DOHH2 (cell line): ENCODE measurements around the gene NOP16.

Source experiments
- H3F3A ChIP-seq: fragments of 200-600 bp; sonication (generic), shearing (Covaris generic); 2 replicates; pipeline ENCODE4 v1.6.0; 2016; ENCODE audit warnings: antibody characterized with exemption, mild to moderate bottlenecking; ENCODE audit not compliant: control insufficient read depth, insufficient read depth
- H3K27ac ChIP-seq: fragments of 200-600 bp; sonication (generic); 2 replicates; pipeline ENCODE4 v1.5.1; 2014; ENCODE audit warnings: low read depth, mild to moderate bottlenecking, low read length, moderate library complexity
- H3K27me3 ChIP-seq: fragments of 200-600 bp; sonication (generic); 2 replicates; pipeline ENCODE4 v1.6.1; 2014; ENCODE audit warnings: mild to moderate bottlenecking, low read length, mixed read lengths; ENCODE audit not compliant: control insufficient read depth
- H3K36me3 ChIP-seq: fragments of 200-600 bp; sonication (generic); 2 replicates; pipeline ENCODE4 v1.6.1; 2014; ENCODE audit warnings: mild to moderate bottlenecking, low read length, moderate library complexity, mixed read lengths; ENCODE audit not compliant: control insufficient read depth
- H3K4me1 ChIP-seq: fragments of 200-600 bp; sonication (generic); 2 replicates; pipeline ENCODE4 v1.6.1; 2014; ENCODE audit warnings: mild to moderate bottlenecking, low read length, mixed read lengths; ENCODE audit not compliant: control insufficient read depth
- H3K4me2 ChIP-seq: fragments of 200-600 bp; sonication (generic); 2 replicates; pipeline ENCODE4 v1.6.0; 2014; ENCODE audit warnings: mild to moderate bottlenecking, low read length, moderate library complexity
- H3K4me3 ChIP-seq: fragments of 200-600 bp; sonication (generic); 2 replicates; pipeline ENCODE4 v1.5.1; 2014; ENCODE audit warnings: mild to moderate bottlenecking, low read length, mixed read lengths
- H3K79me2 ChIP-seq: fragments of 200-600 bp; sonication (generic); 2 replicates; pipeline ENCODE4 v1.6.1; 2014; ENCODE audit warnings: mild to moderate bottlenecking, low read length, mixed read lengths; ENCODE audit not compliant: control insufficient read depth
- H3K9me2 ChIP-seq: fragments of 200-600 bp; sonication (generic); replicated peaks from 2 replicates; pipeline ENCODE4 v1.6.1; 2014; ENCODE audit warnings: mild to moderate bottlenecking, low read length, mixed read lengths; ENCODE audit not compliant: control insufficient read depth
- H3K9me3 ChIP-seq: fragments of 200-600 bp; sonication (generic); 2 replicates; pipeline ENCODE4 v1.6.1; 2014; ENCODE audit warnings: antibody characterized with exemption, low read length, mixed read lengths; ENCODE audit not compliant: control insufficient read depth, insufficient read depth
- H4K20me1 ChIP-seq: fragments of 200-600 bp; sonication (generic); 2 replicates; pipeline ENCODE4 v1.6.0; 2014; ENCODE audit warnings: low read depth, mild to moderate bottlenecking, antibody characterized with exemption, low read length, moderate library complexity; ENCODE audit not compliant: control insufficient read depth, insufficient read depth
- CTCF ChIP-seq: fragments of 200-600 bp; sonication (generic); IDR thresholded peaks from one replicate; pipeline ENCODE4 v1.5.1; 2014; ENCODE audit warnings: antibody characterized with exemption, mild to moderate bottlenecking, low read depth, low read length; ENCODE audit not compliant: poor library complexity, severe bottlenecking
- EZH2phosphoT487 ChIP-seq: fragments of 200-600 bp; sonication (generic); IDR thresholded peaks from 2 replicates; pipeline ENCODE4 v1.6.1; 2017; ENCODE audit warnings: borderline replicate concordance, mild to moderate bottlenecking, antibody characterized with exemption, low read length, moderate library complexity, mixed read lengths

The NOP16 gene

GRCh38 chr5:176386491-176386890 is 1.9 kb downstream of the NOP16 start:
- Histone ChIP-seq H3K79me2 (peaks cover 65% of the 10 kb centered on the region), H3K4me2 (peak overlapping the region; percentile 91), H3K27me3 (no peaks in the 10 kb centered on the region), H3K36me3 (peaks cover 85% of the 10 kb centered on the region), H3K9me2 (no peaks in the 10 kb centered on the region), H3K9me3 (no peaks in the 10 kb centered on the region), H3K27ac (no peak overlapping the region), H3K4me3 (peak overlapping the region; percentile 97), H4K20me1 (peaks cover 18% of the 10 kb centered on the region; the same call in 1 of the 2 replicates), H3K4me1 (peaks cover 20% of the 10 kb centered on the region), H3F3A (peaks cover 6% of the 10 kb centered on the region; the same call in 1 of the 2 replicates)
- no peak for TF ChIP-seq CTCF
- no peak for TF ChIP-seq EZH2phosphoT487

DNA sequence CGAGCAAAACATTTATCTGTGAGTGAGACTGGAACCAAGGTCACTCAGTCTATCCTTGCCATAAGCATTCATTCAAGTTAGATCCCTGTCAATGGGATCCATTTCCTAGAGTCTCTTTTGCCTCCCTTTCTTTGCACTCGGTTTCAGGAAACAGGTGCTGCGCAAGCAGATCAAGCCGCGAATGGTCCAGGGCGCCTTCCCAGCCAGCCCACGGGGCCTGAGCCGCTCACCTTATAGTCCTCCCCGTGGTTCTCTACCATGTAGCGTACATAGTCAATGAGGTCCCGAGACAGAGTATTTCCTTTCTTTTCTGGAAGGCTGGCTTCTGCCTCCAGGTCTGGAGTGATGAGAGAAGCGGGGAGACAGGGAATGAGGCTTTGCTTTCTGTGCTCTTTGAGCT is 3.4 kb downstream of the NOP16 start:
- H3K79me2 ChIP-seq, result peaks cover 51% of the 10 kb centered on the region
- H3K4me3 ChIP-seq, result no peak overlapping the region
- no peak overlapping the region for H3K27ac ChIP-seq
- no peaks in the 10 kb centered on the region for H3K9me3 ChIP-seq
- no peak overlapping the region for H3K4me2 ChIP-seq
- TF ChIP-seq CTCF (no peak), EZH2phosphoT487 (no peak)
- peaks cover 18% of the 10 kb centered on the region; the same call in 1 of the 2 replicates for H4K20me1 ChIP-seq
- H3K9me2 ChIP-seq, result no peaks in the 10 kb centered on the region
- H3F3A ChIP-seq, result peaks cover 15% of the 10 kb centered on the region; the same call in 1 of the 2 replicates
- H3K36me3 ChIP-seq, result peaks cover 84% of the 10 kb centered on the region
- peaks cover 17% of the 10 kb centered on the region for H3K4me1 ChIP-seq
- H3K27me3 ChIP-seq, result no peaks in the 10 kb centered on the region

- H3K27me3 ChIP-seq, result no peaks in the 10 kb centered on the region
- no peak overlapping the region for H3K27ac ChIP-seq
- no peaks in the 10 kb centered on the region for H3K9me2 ChIP-seq
- peaks cover 18% of the 10 kb centered on the region; the same call in 1 of the 2 replicates for H3F3A ChIP-seq
- peaks cover 13% of the 10 kb centered on the region for H3K4me1 ChIP-seq
- peaks cover 18% of the 10 kb centered on the region; the same call in 1 of the 2 replicates for H4K20me1 ChIP-seq
- H3K9me3 ChIP-seq, result no peaks in the 10 kb centered on the region
- H3K79me2 ChIP-seq, result peaks cover 46% of the 10 kb centered on the region
- TF ChIP-seq EZH2phosphoT487, result no peak
- TF ChIP-seq CTCF, result no peak
- H3K4me3 ChIP-seq, result no peak overlapping the region
- H3K36me3 ChIP-seq, result peaks cover 89% of the 10 kb centered on the region
- H3K4me2 ChIP-seq, result no peak overlapping the region
These were observed 4.0 kb downstream of the NOP16 start for GRCh38 chr5:176384366-176384930.
